Measurements from ENCODE around the gene PHYHD1.

The PHYHD1 gene

DNA sequence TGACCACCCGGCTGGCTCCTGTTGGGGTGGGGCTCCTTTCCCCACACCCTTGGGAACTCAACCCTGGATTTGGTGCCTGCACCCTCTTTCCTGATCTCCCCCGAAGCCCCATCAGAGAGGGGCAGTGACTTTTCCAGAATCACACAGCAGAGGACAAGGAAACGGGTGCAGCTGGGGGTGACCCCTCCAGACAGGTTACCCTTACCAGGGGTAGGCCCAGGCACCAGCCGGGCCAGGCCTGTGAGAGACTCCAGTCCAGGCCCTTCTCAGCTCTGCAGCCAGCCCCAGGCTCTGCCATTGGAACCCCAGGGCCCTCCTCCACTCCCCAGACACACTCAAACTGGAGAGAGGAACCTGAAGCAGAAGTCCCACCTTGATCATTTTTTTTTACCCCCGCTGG is 19.0 kb upstream of the PHYHD1 start:
- no peak for DNase-seq

DNA sequence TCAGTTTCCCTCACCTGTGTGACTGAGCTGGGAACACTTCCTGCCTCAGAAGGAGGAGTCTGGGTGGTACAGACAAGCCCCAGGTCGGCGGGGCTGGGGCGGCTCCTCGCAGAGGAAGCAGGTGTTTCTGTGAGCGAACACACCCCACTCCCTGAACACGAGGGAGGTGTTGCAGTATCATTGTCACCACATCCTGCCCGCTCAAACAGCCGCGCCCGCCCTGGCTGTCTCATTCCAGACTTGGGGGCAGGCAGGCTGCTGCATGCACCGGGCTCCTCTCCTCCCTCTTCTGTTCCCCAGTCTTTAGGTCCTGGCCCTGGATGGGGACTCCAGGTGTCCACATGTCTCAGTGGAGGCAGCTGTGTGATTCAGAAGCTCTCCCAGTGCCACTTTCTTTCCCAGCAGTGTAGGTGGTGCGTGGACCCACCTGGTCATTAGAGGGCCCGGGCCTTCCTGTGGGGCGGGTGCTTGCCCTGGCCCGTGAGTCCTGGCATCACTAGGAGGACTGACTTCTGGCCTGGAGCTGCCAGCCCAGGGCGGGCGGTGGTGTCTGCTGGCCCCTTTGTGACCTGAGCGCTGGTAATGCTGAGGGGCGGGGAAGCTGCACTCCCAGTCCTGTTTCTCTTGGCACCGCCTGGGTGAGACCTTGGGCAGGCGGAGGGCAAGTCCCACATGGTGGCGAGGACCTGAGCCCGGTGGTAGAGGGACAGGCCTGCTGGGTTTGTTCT is 18.3 kb upstream of the PHYHD1 start:
- DNase-seq: no peak

DNA sequence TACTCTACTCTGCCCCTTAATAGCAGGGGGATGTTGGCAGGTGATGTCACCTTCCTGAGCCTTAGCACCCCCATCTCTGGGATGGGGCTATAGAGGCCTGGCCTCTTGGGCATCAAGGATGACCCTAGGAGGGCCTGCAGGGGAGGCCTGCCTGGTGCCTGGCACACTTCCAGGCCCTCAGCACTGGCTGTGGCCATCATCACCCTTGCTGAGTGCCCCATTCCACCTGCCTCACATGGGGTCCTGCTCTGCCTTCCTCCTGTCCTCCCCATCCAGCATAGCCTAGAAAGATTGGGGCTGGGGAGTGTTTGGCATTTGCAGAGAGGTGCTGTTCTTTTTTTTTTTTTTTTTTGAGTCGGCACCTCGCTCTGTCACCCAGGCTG is 17.7 kb upstream of the PHYHD1 start:
- DNase-seq: no peak

DNA sequence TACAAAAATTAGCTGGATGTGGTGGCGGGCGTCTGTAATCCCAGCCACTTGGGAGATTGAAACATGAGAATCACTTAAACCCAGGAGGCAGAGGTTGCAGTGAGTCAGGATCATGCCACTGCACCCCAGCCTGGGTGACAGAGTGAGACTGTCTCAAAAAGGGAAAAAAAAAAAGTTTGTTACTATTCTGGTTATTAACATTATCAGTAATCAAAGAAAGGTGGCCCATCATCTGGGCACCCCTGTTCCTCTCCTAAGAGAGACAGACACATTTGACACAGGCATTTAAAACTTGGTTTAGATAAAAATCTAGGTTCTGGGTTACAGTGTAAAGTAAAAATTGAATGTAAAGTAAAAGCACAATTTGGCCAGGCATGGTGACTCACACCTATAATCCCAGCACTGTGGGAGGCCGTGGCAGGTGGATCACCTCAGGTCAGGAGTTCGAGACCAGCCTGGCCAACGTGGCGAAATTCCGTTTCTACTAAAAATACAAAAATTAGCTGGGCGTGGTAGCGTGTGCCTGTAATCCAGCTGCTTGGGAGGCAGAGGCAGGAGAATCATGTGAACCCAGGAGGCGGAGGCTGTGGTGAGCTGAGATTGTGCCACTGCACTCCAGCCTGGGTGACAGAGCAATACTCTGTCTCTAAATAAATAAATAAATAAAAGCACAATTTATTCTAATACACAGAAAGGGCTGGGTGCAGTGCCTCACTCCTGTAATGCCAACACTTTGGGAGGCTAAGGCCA is 16.7 kb upstream of the PHYHD1 start:
- DNase-seq: no peak

DNA sequence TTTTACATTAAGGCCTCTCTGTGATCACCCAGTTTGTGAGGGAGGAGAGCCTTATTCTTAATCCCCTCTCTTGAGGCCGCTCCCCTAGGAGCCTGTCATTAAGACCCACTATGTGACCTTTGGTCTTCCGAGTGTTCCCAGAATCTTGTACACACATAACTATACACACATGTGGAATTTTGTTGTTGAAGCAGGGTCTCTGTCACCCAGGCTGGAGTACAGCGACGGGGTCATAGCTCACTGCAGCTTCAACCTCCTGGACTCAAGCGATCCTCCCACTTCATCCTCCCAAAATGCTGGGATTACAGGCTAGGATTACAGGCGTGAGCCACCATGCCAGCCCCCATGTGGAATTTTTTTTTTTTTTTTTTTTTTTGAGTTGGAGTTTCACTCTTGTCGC is 14.8 kb upstream of the PHYHD1 start:
- no peak for DNase-seq

DNA sequence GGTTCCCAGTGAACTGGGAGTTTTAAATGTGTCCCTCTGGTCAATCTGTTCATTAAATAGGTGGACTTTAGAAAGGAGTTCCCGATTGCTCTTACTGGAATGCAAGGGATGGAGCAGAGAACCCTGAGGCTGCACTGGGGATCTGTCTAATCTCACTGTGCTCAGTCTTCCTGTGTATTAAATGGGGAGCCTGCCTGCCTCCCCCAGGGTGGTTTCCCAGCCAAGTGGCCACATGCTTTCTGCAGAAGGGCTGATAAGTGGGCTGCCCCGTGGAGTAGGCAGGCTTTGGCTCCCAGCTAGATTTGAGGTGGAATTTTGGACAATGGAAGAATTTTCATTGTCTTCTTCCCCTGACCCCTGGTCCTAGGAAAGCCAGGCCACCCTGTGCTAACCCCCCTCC is 14.0 kb upstream of the PHYHD1 start:
- no peak for DNase-seq

DNA sequence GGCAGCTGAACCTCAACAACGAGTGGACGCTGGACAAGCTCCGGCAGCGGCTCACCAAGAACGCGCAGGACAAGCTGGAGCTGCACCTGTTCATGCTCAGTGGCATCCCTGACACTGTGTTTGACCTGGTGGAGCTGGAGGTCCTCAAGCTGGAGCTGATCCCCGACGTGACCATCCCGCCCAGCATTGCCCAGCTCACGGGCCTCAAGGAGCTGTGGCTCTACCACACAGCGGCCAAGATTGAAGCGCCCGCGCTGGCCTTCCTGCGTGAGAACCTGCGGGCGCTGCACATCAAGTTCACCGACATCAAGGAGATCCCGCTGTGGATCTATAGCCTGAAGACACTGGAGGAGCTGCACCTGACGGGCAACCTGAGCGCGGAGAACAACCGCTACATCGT is 12.4 kb upstream of the PHYHD1 start:
- no peak for DNase-seq

DNA sequence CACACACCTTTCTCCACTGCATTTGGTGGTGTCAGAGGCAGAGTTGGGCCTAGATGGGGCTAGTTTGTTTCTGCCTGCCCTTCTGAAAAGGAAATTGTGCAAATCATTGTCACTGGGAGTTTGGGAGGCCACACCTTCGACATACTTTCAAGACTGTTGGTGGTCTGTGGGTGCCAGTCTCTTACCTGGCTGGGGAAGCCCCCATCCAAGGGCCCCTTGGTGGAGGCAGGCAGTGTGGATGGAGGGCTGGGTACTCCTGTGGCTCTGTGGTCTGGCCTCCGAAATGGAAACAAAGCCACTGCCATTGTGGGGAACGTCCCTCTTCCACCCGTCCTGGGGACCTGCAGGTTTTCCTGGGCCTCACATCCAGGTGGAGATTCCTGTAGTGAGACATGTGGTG is 10.9 kb upstream of the PHYHD1 start:
- DNase-seq: no peak

DNA sequence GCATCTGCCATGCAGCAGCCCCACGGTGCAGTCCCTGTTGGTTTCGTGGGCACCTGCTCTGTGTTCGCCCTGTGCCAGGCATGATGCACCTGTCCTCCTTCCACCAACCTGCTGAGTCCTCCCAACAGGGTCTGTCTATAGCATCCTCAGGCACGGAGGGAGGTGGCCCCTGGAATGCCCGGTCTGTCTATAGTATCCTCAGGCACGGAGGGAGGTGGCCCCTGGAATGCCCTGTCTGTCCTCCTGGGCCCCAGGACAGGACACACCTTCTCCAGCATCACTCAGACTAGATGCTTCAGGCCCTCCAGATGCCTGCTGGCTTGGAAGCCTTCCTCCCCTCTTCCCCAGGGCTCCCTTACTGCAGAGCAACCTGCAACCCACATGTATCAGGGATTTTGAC is 9.9 kb upstream of the PHYHD1 start:
- DNase-seq: no peak

DNA sequence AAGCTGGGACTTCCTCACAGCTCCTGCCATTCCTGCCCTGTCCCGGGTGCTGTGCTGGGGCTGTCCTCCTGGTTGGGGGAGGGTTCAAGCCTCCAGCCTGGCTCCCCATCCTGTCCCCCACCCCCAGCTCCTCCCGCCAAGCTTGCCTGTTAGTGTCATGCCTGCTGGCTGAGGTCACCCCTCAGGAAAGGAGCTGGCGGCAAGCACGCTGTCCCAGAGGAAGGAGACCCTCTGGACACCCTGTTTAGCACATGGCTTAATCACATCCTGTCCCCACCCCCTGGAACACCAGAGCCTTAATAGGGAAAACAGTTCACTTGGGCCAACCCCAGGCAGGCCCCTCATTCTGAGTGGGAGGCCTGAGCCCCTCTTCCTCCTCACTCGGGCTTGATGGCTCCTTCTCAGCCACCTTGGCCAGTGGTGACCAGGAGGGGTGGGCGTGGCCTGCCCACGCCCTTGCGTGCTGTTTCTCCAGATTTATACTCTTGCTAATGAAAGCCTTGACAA is 9.2 kb upstream of the PHYHD1 start:
- no peak for DNase-seq

DNA sequence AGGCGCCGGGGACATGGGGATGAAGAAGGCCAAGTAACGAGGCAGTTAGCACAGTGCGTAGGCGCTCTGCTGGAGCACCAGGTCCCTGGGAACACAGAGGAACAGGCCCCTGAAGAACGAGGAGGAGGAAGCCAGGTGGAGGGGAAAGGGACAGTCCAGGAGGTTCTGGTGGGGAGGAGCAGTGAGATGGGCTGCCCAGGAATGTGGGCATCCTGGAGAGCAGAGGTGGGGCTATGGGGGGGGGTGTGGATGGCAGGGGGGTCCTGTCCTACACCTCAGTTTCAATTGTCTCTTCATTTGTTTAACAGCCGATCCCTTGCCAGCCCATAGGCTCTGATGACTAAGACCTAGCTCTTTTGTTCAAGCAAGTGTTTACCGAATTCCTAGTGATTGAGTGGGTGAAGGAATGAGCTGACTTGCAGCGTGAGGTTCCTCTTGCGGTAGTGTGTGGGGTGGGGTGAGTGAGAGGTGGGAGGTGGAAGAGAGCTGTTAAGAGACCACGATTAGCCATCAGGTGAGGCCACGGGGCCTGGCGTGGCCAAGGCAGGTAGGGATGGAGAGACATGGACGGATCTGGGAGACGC is 8.4 kb upstream of the PHYHD1 start:
- no peak for DNase-seq

DNA sequence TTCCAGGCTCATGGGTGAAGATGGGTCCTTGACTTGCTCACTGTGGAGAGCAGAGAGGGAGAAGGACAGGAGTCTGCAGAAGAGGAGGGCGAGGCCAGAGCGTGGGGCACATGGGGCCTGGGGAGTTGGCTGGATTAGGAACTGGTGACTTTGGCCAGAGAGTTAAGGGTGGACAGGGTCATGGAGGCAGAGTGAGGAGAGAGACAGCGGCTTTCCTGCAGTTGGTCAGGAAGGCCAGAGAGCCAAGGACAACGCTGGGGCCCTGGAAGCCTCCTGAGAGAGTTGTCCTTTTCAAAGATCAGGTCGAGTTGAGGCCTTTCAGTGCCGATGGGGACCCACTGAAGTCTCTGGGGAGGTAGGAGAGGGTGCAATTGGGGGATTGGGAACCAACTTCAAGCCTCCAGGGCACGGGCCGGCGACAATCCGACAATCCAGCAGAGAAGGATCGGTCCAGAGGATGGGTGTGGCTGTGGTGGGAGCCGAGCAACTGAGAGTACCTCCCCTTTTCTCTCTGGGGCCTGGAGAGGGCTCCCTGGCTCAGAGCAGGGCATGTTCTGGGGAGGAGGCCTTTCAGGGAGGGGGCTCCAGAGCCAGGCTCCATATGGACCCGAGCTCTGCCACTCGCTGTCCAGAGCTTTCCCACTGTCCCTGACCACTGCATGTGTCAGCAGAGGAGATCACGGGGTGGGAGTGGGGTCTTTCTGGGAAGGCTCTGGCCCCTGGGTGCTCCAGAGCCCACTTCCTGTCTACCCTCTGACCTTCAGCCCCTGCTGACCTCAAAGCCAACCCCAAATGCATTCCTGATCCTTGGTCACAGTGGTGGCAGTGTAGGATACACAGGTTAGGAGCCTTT is 7.5 kb upstream of the PHYHD1 start:
- DNase-seq: no peak

DNA sequence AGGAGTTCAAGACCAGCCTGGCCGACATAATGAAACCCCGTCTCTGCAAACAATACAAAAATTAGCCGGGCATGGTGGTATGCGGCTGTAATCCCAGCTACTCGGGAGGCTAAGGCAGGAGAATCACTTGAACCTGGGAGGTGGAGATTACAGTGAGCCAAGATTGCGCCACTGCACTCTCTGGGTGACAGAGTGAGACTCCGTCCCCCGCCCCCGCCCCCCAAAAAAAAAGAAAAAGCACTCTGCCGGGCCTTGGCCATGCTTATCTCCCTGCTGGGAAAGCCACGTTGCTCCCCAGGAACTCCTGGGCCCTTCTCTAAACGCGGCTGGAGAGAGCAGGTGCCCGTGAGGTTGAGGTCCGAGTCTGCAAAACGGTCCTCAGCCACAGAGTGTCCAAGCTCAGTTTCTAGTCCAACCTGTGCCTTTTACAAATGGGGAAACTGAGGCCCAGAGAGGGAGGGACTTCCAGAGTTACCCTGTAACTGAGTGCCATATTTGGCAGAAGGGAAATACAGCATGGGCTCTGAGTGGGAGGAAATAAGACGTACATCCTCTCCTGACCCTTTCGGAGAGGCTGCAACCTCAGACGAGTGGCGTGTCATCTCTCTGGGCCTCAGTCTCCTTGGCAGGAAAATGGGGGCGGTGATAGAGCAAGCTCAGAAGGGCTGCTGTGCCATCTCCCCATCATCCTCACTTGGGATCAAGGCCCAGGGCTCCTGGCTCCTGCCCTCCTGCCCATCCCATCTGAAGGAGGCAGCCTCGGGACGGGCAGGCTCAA is 6.6 kb upstream of the PHYHD1 start:
- no peak for DNase-seq

DNA sequence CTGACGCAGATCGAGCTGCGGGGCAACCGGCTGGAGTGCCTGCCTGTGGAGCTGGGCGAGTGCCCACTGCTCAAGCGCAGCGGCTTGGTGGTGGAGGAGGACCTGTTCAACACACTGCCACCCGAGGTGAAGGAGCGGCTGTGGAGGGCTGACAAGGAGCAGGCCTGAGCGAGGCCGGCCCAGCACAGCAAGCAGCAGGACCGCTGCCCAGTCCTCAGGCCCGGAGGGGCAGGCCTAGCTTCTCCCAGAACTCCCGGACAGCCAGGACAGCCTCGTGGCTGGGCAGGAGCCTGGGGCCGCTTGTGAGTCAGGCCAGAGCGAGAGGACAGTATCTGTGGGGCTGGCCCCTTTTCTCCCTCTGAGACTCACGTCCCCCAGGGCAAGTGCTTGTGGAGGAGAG is 4.6 kb upstream of the PHYHD1 start:
- no peak for DNase-seq

DNA sequence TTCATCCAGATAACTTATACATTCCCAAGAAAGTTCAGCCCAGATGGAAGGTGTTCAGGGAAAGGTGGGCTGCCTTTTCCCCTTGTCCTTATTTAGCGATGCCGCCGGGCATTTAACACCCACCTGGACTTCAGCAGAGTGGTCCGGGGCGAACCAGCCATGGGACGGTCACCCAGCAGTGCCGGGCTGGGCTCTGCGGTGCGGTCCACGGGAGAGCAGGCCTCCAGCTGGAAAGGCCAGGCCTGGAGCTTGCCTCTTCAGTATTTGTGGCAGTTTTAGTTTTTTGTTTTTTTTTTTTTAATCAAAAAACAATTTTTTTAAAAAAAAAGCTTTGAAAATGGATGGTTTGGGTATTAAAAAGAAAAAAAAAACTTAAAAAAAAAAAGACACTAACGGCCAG is 4.0 kb upstream of the PHYHD1 start:
- DNase-seq: no peak

DNA sequence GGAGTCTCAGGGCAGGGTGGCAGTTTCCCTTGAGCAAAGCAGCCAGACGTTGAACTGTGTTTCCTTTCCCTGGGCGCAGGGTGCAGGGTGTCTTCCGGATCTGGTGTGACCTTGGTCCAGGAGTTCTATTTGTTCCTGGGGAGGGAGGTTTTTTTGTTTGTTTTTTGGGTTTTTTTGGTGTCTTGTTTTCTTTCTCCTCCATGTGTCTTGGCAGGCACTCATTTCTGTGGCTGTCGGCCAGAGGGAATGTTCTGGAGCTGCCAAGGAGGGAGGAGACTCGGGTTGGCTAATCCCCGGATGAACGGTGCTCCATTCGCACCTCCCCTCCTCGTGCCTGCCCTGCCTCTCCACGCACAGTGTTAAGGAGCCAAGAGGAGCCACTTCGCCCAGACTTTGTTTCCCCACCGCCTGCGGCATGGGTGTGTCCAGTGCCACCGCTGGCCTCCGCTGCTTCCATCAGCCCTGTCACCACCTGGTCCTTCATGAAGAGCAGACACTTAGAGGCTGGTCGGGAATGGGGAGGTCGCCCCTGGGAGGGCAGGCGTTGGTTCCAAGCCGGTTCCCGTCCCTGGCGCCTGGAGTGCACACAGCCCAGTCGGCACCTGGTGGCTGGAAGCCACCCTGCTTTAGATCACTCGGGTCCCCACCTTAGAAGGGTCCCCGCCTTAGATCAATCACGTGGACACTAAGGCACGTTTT is 3.5 kb upstream of the PHYHD1 start:
- peak; percentile 64 for DNase-seq

DNA sequence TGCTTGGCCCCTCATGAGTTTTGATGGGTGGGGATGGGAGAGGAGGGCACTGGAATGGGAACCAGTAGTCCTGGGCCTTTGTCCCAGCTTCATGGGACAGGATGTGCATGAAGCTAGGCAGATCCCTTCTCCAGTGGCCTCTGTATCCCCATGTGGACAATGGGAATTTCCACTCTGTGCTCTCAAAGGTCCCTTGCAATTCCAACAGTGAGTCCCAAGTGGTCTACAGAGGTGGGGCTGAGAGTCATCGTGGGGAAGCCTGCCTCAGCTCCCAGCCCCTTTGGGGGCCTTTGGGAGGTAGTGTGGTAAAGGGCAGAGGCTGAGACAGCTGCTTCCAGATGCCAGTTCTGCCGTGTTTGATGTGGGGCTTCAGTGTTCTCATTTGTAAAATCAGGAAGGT is 1.9 kb upstream of the PHYHD1 start:
- no peak for DNase-seq

DNA sequence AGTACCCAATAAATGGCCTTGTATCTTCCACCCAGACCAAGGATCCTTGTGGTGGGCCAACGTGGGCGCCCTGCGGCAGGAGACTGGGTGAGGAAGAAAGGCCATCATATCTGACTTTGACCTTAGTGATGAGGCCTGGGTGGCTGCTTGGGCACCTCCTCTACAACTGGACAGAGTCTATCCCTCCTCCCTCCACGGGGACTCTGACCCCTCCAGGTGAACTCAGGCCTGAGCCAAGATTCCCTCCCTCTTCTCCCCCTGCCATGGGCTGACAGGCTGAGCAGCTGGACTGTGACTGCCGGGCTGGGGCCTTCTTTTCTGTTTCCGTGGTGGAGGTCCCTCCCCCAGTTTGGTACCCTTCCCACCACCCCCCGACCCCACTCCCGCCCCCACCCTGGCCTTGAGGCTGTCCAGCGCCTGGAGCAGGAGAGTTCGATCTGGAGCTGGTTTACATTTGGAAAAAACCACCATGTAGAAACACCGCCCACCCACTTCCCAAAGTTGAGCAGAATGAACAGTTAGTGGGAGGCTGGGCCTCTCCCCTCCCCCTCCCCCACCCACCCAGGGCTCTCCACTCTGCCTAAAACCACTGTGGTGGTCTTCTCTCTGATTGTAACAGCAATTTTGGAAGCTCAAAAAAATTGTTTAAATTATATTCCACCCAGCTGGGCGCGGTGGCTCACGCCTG is 1.2 kb upstream of the PHYHD1 start:
- DNase-seq: no peak

DNA sequence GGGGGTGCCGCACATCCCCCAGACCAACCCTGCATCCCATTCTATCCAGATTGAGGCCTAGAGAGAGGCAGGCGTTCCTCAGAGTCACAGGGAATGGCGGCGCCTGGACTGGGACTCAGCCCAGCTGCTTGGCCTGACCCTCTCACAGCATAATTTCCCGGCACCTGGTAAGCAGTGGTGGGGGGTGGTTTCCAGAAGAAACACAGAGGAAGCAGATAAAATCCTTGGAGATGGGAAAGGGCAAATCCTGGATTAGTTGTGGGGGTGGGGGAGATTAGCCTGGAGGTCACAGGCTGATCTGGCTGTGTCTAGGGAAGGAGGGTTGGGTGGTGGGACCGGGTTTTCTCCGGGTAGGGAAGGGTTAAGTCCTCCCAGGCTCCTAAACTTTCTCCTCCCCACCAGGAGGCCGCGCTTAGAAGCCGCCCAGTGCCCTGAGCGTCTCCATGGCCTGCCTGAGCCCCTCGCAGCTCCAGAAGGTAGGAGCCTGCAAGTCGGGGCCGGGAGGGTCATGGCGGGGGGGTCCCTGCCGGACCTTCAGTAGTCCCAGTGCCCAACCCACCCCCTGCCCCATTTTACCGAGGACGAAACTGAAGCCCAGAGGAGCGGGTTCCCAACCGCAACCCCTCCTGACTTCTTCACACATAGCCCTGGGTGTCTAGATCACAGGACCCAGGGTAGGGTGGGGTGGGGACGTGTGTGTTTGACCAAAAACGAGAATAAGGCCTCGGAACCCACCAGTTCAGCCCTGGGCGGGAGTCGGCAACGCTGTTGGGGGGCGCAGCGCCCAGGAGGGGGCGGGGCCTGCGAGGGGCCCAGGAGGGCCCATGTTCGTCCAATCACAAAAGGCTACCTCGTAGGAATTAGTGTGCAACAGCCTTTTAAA is 1.3 kb downstream of the PHYHD1 start:
- DNase-seq: no peak

DNA sequence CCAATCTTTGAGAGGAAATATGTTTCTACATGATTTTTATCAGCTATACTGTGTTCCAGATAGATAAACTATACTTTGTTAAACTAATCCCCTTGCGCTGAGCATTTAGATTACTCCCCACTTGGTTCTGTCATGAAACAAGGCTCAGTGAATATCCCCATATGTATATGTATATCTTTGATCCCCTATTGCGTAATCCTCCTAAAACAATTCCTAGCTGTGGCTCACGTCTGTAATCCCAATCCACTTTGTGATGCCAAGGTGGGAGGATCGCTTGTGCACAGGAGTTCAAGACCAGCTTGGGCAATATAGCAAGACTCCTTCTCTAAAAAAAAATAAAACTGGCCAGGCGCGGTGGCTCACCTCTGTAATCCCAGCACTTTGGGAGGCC is 2.7 kb downstream of the PHYHD1 start:
- no peak for DNase-seq
